Neutrophil (primary cell): Measurements from ENCODE around the gene GNG4.

Experiments used
- H3K27ac ChIP-seq: fragments of 200-600 bp; sonication (generic); 2 replicates; pipeline ENCODE4 v1.5.1; 2016; ENCODE audit warnings: mild to moderate bottlenecking, moderate library complexity
- H3K27me3 ChIP-seq: fragments of 200-600 bp; sonication (generic); 2 replicates; pipeline ENCODE4 v1.6.0; 2016; ENCODE audit warnings: mild to moderate bottlenecking
- H3K36me3 ChIP-seq: fragments of 200-600 bp; sonication (generic); 2 replicates; pipeline ENCODE4 v1.5.1; 2017
- H3K4me1 ChIP-seq, 2 experiments: fragments of 200-600 bp in 1 of 2; sonication (generic) in 1 of 2; 1 replicate in 1 of 2; 2 replicates in 1 of 2; pipeline versions ENCODE4 v1.5.1 to v1.6.1; 2013 to 2016; ENCODE audit warnings: low read depth in 1 of 2, low read length in 1 of 2, mild to moderate bottlenecking in 1 of 2, moderate library complexity in 1 of 2; ENCODE audit not compliant: control insufficient read depth in 1 of 2, insufficient read depth in 1 of 2
- H3K4me3 ChIP-seq, 2 experiments: fragments of 200-600 bp in 1 of 2; sonication (generic) in 1 of 2; 1 replicate in 1 of 2; 2 replicates in 1 of 2; pipeline ENCODE4 v1.5.1; 2013 to 2016; ENCODE audit warnings: low read depth in 1 of 2, low read length in 1 of 2, mild to moderate bottlenecking in 1 of 2, moderate library complexity in 1 of 2
- H3K9me3 ChIP-seq: fragments of 200-600 bp; sonication (generic); 2 replicates; pipeline ENCODE4 v1.5.1; 2016
- CTCF ChIP-seq: fragments of 200-600 bp; sonication (generic); IDR thresholded peaks from 2 replicates; pipeline ENCODE4 v1.5.1; 2016; ENCODE audit warnings: antibody characterized with exemption

The GNG4 gene

GRCh38 chr1:235643837-235644692, 5.5 kb downstream of the GNG4 start:
- no peaks in the 10 kb centered on the region for H3K36me3 ChIP-seq
- H3K9me3 ChIP-seq = no peaks in the 10 kb centered on the region
- TF ChIP-seq CTCF = no peak
- H3K27me3 ChIP-seq = peaks cover 95% of the 10 kb centered on the region
- no peak overlapping the region for H3K27ac ChIP-seq
- peaks cover 6 to 21% of the 10 kb centered on the region in 2 experiments for H3K4me1 ChIP-seq
- H3K4me3 ChIP-seq = no peak overlapping the region

- Histone ChIP-seq H3K36me3 (no peaks in the 10 kb centered on the region), H3K27ac (no peak overlapping the region), H3K27me3 (peaks cover 84% of the 10 kb centered on the region), H3K4me3 (no peak overlapping the region), H3K4me1 (peaks cover 0 to 12% of the 10 kb centered on the region in 2 experiments), H3K9me3 (no peaks in the 10 kb centered on the region)
- no peak for TF ChIP-seq CTCF
These were observed 6.6 kb downstream of the GNG4 start for GRCh38 chr1:235642943-235643371.

- H3K36me3 ChIP-seq = no peaks in the 10 kb centered on the region
- H3K4me3 ChIP-seq = peak overlapping the region; percentile 15 to 35
- no peaks in the 10 kb centered on the region for H3K9me3 ChIP-seq
- no peak overlapping the region for H3K27ac ChIP-seq
- H3K27me3 ChIP-seq = peaks cover 77% of the 10 kb centered on the region
- peaks cover 0 to 12% of the 10 kb centered on the region in 2 experiments for H3K4me1 ChIP-seq
- TF ChIP-seq CTCF = no peak
These were observed 7.3 kb downstream of the GNG4 start for GRCh38 chr1:235642011-235642942.

GRCh38 chr1:235640580-235640979, 9.0 kb downstream of the GNG4 start:
- no peak overlapping the region for H3K27ac ChIP-seq
- H3K9me3 ChIP-seq = no peaks in the 10 kb centered on the region

More at GRCh38 chr1:235640580-235640979, 9.0 kb downstream of the GNG4 start:
- no peaks in the 10 kb centered on the region for H3K36me3 ChIP-seq
- H3K4me1 ChIP-seq = peaks cover 0 to 12% of the 10 kb centered on the region in 2 experiments
- peaks cover 64% of the 10 kb centered on the region for H3K27me3 ChIP-seq
- TF ChIP-seq CTCF = no peak
- H3K4me3 ChIP-seq = no peak overlapping the region
